Amniotic epithelial cell (primary cell): ENCODE measurements around the gene RRP12.
"Not testable (repeated sequence)": the region's sequence is repeated elsewhere in the genome, so short reads cannot be mapped to it uniquely, and the experiment has no call there.

Experiments used
- DNase-seq: peaks from one replicate; pipeline ENCODE4 v3.0.0-alpha.2; 2010; ENCODE audit warnings: low read depth

Gene RRP12

GRCh38 chr10:97407952-97408248 is 6.8 kb upstream of the RRP12 start:
- no peak for DNase-seq

- peak; percentile 78 for DNase-seq
Observed at GRCh38 chr10:97407211-97407951, 6.2 kb upstream of the RRP12 start.

- DNase-seq = not testable (repeated sequence)
Observed at GRCh38 chr10:97406483-97406882, 5.3 kb upstream of the RRP12 start.

- DNase-seq = no peak
Observed at GRCh38 chr10:97406064-97406463, 4.9 kb upstream of the RRP12 start.

GRCh38 chr10:97404044-97404443 is 2.9 kb upstream of the RRP12 start:
- no peak for DNase-seq

GRCh38 chr10:97401455-97401919 is 347 bp upstream of the RRP12 start:
- no peak for DNase-seq

- DNase-seq = peak; percentile 69
Observed at GRCh38 chr10:97399843-97400545, 1.1 kb downstream of the RRP12 start.

- DNase-seq = no peak
Observed at GRCh38 chr10:97396056-97396455, 5.1 kb downstream of the RRP12 start.

GRCh38 chr10:97393034-97393573 is 8.0 kb downstream of the RRP12 start:
- no peak for DNase-seq

GRCh38 chr10:97390091-97390490 is 11.0 kb downstream of the RRP12 start:
- DNase-seq = no peak

- DNase-seq = no peak
Observed at GRCh38 chr10:97388152-97388551, 13.0 kb downstream of the RRP12 start.

GRCh38 chr10:97385565-97385964 is 15.6 kb downstream of the RRP12 start:
- no peak for DNase-seq

GRCh38 chr10:97384641-97385040 is 16.5 kb downstream of the RRP12 start:
- no peak for DNase-seq

- no peak for DNase-seq
Observed at GRCh38 chr10:97384156-97384555, 17.0 kb downstream of the RRP12 start.

GRCh38 chr10:97383159-97383558 is 18.0 kb downstream of the RRP12 start:
- DNase-seq = no peak

- DNase-seq = no peak
Observed at GRCh38 chr10:97381626-97382025, 19.5 kb downstream of the RRP12 start.

- no peak for DNase-seq
Observed at GRCh38 chr10:97380516-97380915, 20.6 kb downstream of the RRP12 start.

GRCh38 chr10:97378933-97379921 is 21.9 kb downstream of the RRP12 start:
- DNase-seq = no peak

- peak; percentile 6 for DNase-seq
Observed at GRCh38 chr10:97376413-97376812, 24.7 kb downstream of the RRP12 start.

GRCh38 chr10:97373456-97373855 is 27.7 kb downstream of the RRP12 start:
- no peak for DNase-seq

- DNase-seq = no peak
Observed at GRCh38 chr10:97372233-97372875, 28.8 kb downstream of the RRP12 start.

- no peak for DNase-seq
Observed at GRCh38 chr10:97371696-97372095, 29.4 kb downstream of the RRP12 start.
